Ishikawa (cell line): ENCODE data around the gene GCNT3.

Experiments used
- CEBPB ChIP-seq: IDR thresholded peaks from 2 replicates; pipeline ENCODE4 v1.6.1; 2012
- CREB1 ChIP-seq: IDR thresholded peaks from 2 replicates; pipeline ENCODE4 v1.6.1; 2012; ENCODE audit warnings: low read depth
- EGR1 ChIP-seq: IDR thresholded peaks from 2 replicates; pipeline ENCODE4 v1.6.1; 2012
- EP300 ChIP-seq: IDR thresholded peaks from 2 replicates; pipeline ENCODE4 v1.6.1; 2012; ENCODE audit warnings: borderline replicate concordance
- FOXM1 ChIP-seq: IDR thresholded peaks from 2 replicates; pipeline ENCODE4 v1.6.1; 2012; ENCODE audit warnings: low read depth, borderline replicate concordance
- MAX ChIP-seq: IDR thresholded peaks from 2 replicates; pipeline ENCODE4 v1.6.1; 2012
- NFIC ChIP-seq: IDR thresholded peaks from 2 replicates; pipeline ENCODE4 v1.6.1; 2012
- RAD21 ChIP-seq: IDR thresholded peaks from 2 replicates; pipeline ENCODE4 v1.6.1; 2012; ENCODE audit warnings: low read depth
- REST ChIP-seq: IDR thresholded peaks from 2 replicates; pipeline ENCODE4 v1.6.1; 2012; ENCODE audit warnings: low read depth, mild to moderate bottlenecking
- TAF1 ChIP-seq: IDR thresholded peaks from 2 replicates; pipeline ENCODE4 v1.6.1; 2012; ENCODE audit warnings: low read depth, mild to moderate bottlenecking
- TCF12 ChIP-seq: IDR thresholded peaks from 2 replicates; pipeline ENCODE4 v1.6.1; 2012; ENCODE audit warnings: low read depth
- TEAD4 ChIP-seq: IDR thresholded peaks from 2 replicates; pipeline ENCODE4 v1.6.1; 2012
- USF1 ChIP-seq: IDR thresholded peaks from 2 replicates; pipeline ENCODE4 v1.6.1; 2012
- YY1 ChIP-seq: IDR thresholded peaks from 2 replicates; pipeline ENCODE4 v1.6.1; 2012; ENCODE audit warnings: low read depth
- ZBTB7A ChIP-seq: IDR thresholded peaks from 2 replicates; pipeline ENCODE4 v1.6.1; 2012; ENCODE audit warnings: low read depth

The GCNT3 gene

GRCh38 chr15:59622289-59622688, 10.7 kb downstream of the GCNT3 start:
- TF ChIP-seq TAF1 (no peak), MAX (no peak), EGR1 (no peak), CREB1 (no peak), TEAD4 (no peak), USF1 (no peak), NFIC (no peak), FOXM1 (no peak), YY1 (no peak), RAD21 (no peak), REST (no peak), CEBPB (no peak), EP300 (no peak), ZBTB7A (no peak), TCF12 (no peak)

GRCh38 chr15:59632714-59633113, 21.1 kb downstream of the GCNT3 start:
- TF ChIP-seq YY1: no peak
- TF ChIP-seq RAD21: peak; percentile 68

- TF ChIP-seq TAF1 (no peak), EP300 (no peak), ZBTB7A (no peak), YY1 (no peak)
Measured at GRCh38 chr15:59636184-59636583, 24.6 kb downstream of the GCNT3 start.

- TF ChIP-seq RAD21: 0 out of 2 replicates have a peak, but pooled peaks have one; percentile 5
Measured at GRCh38 chr15:59637507-59637906, 25.9 kb downstream of the GCNT3 start.

- TF ChIP-seq TEAD4: no peak
- TF ChIP-seq MAX: no peak
- TF ChIP-seq TAF1: no peak
- no peak for TF ChIP-seq REST
- TF ChIP-seq FOXM1: no peak
- TF ChIP-seq USF1: no peak
- no peak for TF ChIP-seq EP300
- TF ChIP-seq RAD21: no peak
- no peak for TF ChIP-seq CEBPB
- TF ChIP-seq EGR1: no peak
- TF ChIP-seq NFIC: no peak
Measured at GRCh38 chr15:59642351-59642750, 30.8 kb downstream of the GCNT3 start.

- TF ChIP-seq FOXM1: no peak
Measured at GRCh38 chr15:59644756-59645155, 33.2 kb downstream of the GCNT3 start.

GRCh38 chr15:59646277-59646676, 34.7 kb downstream of the GCNT3 start:
- TF ChIP-seq TAF1: no peak
- TF ChIP-seq EP300: no peak
- no peak for TF ChIP-seq ZBTB7A
- no peak for TF ChIP-seq CEBPB
- no peak for TF ChIP-seq TCF12
- TF ChIP-seq TEAD4: no peak
- no peak for TF ChIP-seq EGR1
- no peak for TF ChIP-seq FOXM1
- TF ChIP-seq MAX: no peak
- TF ChIP-seq CREB1: no peak
- TF ChIP-seq REST: no peak
- no peak for TF ChIP-seq NFIC
- TF ChIP-seq USF1: no peak
- TF ChIP-seq RAD21: no peak
